Neutrophil (primary cell): ENCODE measurements around the gene TMEFF2.

Source experiments
- H3K27ac ChIP-seq: fragments of 200-600 bp; sonication (generic); 2 replicates; pipeline ENCODE4 v1.5.1; 2016; ENCODE audit warnings: mild to moderate bottlenecking, moderate library complexity
- H3K27me3 ChIP-seq: fragments of 200-600 bp; sonication (generic); 2 replicates; pipeline ENCODE4 v1.6.0; 2016; ENCODE audit warnings: mild to moderate bottlenecking
- H3K36me3 ChIP-seq: fragments of 200-600 bp; sonication (generic); 2 replicates; pipeline ENCODE4 v1.5.1; 2017
- H3K4me1 ChIP-seq, 2 experiments: fragments of 200-600 bp in 1 of 2; sonication (generic) in 1 of 2; 1 replicate in 1 of 2; 2 replicates in 1 of 2; pipeline versions ENCODE4 v1.5.1 to v1.6.1; 2013 to 2016; ENCODE audit warnings: low read depth in 1 of 2, low read length in 1 of 2, mild to moderate bottlenecking in 1 of 2, moderate library complexity in 1 of 2; ENCODE audit not compliant: control insufficient read depth in 1 of 2, insufficient read depth in 1 of 2
- H3K4me3 ChIP-seq, 2 experiments: fragments of 200-600 bp in 1 of 2; sonication (generic) in 1 of 2; 1 replicate in 1 of 2; 2 replicates in 1 of 2; pipeline ENCODE4 v1.5.1; 2013 to 2016; ENCODE audit warnings: low read depth in 1 of 2, low read length in 1 of 2, mild to moderate bottlenecking in 1 of 2, moderate library complexity in 1 of 2
- H3K9me3 ChIP-seq: fragments of 200-600 bp; sonication (generic); 2 replicates; pipeline ENCODE4 v1.5.1; 2016
- TF ChIP-seq, protein P1 (sequence below): fragments of 200-600 bp; sonication (generic); IDR thresholded peaks from 2 replicates; pipeline ENCODE4 v1.5.1; 2016; ENCODE audit warnings: antibody characterized with exemption

TMEFF2 gene

DNA sequence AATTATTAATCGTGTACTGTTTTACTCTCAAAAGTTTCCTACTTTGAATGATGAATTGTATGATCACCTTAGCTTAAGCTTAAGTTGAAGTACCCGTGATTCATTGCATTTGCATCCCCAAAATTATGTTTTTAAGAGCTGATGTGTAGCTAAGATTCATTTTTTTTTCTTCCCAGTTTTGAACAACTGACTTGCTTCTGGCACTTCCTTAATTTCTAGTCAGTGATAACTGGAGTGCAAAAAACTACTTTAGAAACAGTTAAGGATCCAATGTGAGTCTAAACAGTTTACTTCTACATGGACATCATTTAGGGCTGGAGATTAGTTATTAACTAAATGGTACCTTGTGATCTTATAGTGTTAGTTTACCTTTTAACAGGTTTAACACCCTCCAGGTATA lies 223.9 kb downstream of the TMEFF2 start:
- H3K27ac ChIP-seq = no peak overlapping the region
- H3K4me3 ChIP-seq = no peak overlapping the region
- no peaks in the 10 kb centered on the region for H3K27me3 ChIP-seq
- H3K9me3 ChIP-seq = no peaks in the 10 kb centered on the region
- H3K36me3 ChIP-seq = no peaks in the 10 kb centered on the region
- TF ChIP-seq, protein P1, sequence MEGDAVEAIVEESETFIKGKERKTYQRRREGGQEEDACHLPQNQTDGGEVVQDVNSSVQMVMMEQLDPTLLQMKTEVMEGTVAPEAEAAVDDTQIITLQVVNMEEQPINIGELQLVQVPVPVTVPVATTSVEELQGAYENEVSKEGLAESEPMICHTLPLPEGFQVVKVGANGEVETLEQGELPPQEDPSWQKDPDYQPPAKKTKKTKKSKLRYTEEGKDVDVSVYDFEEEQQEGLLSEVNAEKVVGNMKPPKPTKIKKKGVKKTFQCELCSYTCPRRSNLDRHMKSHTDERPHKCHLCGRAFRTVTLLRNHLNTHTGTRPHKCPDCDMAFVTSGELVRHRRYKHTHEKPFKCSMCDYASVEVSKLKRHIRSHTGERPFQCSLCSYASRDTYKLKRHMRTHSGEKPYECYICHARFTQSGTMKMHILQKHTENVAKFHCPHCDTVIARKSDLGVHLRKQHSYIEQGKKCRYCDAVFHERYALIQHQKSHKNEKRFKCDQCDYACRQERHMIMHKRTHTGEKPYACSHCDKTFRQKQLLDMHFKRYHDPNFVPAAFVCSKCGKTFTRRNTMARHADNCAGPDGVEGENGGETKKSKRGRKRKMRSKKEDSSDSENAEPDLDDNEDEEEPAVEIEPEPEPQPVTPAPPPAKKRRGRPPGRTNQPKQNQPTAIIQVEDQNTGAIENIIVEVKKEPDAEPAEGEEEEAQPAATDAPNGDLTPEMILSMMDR = no peak
- no peaks in the 10 kb centered on the region for H3K4me1 ChIP-seq

DNA sequence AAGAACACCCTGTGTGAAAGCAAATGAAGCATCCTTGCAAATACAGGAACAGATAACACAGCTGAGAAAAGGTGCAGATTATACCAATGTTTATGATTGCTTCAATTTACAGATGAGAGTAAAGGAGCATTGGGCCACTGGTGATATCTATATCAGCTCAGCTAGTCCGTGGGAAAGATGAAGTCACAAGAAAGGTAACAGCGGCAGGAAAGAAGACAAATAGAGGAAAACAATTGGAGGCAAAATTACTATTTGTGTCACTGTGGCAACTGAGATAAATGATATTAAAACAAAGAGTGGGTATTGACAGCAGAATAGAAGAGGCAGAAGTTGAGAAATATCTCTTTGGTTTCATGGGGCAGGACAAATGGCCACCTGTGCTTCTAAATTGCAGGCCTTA lies 226.6 kb downstream of the TMEFF2 start:
- Histone ChIP-seq H3K27ac (no peak overlapping the region), H3K27me3 (no peaks in the 10 kb centered on the region), H3K9me3 (no peaks in the 10 kb centered on the region), H3K36me3 (no peaks in the 10 kb centered on the region), H3K4me3 (no peak overlapping the region), H3K4me1 (no peaks in the 10 kb centered on the region)
- TF ChIP-seq, protein P1 = no peak

DNA sequence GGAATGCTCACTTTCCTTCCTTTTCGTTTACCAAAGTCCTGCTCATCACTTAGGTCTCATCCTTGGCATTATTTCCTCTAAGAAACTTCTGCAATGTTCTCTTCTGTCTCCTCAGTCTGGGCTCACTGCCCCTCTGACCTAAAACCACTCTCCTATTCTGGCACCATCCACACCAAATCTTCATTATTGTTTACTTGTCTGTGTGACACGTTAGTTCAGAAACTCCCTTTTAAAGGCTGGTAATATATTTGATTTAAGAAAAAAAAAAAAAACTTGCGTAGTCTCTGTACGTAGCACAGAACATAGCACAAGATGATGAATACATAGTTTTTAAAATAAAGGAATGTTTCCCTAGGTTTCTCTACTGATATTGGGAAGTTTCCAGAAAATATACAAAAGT lies 229.0 kb downstream of the TMEFF2 start:
- Histone ChIP-seq H3K9me3 (no peaks in the 10 kb centered on the region), H3K4me1 (no peaks in the 10 kb centered on the region), H3K36me3 (no peaks in the 10 kb centered on the region), H3K4me3 (no peak overlapping the region), H3K27me3 (no peaks in the 10 kb centered on the region), H3K27ac (no peak overlapping the region)
- TF ChIP-seq, protein P1 = no peak

DNA sequence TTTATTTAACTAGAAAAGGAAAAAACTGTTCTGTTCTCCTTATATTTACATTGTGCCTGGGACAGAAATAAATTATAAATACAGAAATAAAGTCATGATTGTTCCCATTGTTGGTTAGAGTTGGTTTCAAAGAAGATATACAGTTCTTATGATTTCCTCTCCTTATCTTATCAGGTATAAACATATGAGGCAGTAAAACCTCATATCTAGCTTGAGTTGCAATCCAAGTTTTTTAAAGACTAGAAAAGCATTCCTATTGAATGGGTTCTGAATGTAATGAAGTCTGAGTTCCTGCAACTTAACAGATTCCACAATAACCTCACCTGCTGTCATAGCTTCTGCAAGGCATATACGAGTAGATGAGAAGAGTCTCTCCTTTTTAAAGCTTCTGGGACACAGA lies 233.2 kb downstream of the TMEFF2 start:
- no peaks in the 10 kb centered on the region for H3K36me3 ChIP-seq
- TF ChIP-seq, protein P1 = no peak
- H3K9me3 ChIP-seq = no peaks in the 10 kb centered on the region
- no peak overlapping the region for H3K27ac ChIP-seq
- no peak overlapping the region for H3K4me3 ChIP-seq
- H3K27me3 ChIP-seq = no peaks in the 10 kb centered on the region
- no peaks in the 10 kb centered on the region for H3K4me1 ChIP-seq

DNA sequence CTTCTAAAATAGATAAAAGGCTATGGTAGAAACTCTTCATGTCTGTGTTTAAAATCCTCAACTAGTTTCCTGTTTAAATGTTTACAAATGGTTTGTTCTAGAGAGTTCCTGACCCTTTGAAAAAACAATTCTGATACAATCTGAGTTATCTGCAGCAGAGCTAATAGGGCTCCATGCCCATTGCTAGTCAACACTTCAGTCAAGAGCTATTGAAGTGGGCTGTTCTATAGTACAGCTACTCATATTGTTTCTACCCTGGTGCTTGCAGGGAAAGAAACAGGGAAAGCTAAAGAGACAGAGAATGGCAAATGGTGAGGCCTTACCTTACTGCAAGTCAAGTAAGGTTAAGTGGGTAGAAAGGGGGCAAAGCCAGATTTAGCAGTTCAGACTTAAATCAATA lies 235.5 kb downstream of the TMEFF2 start:
- no peaks in the 10 kb centered on the region for H3K9me3 ChIP-seq
- no peaks in the 10 kb centered on the region for H3K36me3 ChIP-seq
- H3K4me1 ChIP-seq = no peaks in the 10 kb centered on the region
- H3K27me3 ChIP-seq = no peaks in the 10 kb centered on the region
- H3K27ac ChIP-seq = no peak overlapping the region
- H3K4me3 ChIP-seq = no peak overlapping the region
- TF ChIP-seq, protein P1 = no peak
